ENCODE results near the gene GPR137. TPM values are rescaled to one million over a fixed set of nuclear protein-coding genes. Genes with fewer than 3 reads are reported as not detected.

GPR137 gene
- polyA plus RNA-seq, 3 donors from 2014 or later: 6.9 to 11.6 (median 7.4) TPM

DNA sequence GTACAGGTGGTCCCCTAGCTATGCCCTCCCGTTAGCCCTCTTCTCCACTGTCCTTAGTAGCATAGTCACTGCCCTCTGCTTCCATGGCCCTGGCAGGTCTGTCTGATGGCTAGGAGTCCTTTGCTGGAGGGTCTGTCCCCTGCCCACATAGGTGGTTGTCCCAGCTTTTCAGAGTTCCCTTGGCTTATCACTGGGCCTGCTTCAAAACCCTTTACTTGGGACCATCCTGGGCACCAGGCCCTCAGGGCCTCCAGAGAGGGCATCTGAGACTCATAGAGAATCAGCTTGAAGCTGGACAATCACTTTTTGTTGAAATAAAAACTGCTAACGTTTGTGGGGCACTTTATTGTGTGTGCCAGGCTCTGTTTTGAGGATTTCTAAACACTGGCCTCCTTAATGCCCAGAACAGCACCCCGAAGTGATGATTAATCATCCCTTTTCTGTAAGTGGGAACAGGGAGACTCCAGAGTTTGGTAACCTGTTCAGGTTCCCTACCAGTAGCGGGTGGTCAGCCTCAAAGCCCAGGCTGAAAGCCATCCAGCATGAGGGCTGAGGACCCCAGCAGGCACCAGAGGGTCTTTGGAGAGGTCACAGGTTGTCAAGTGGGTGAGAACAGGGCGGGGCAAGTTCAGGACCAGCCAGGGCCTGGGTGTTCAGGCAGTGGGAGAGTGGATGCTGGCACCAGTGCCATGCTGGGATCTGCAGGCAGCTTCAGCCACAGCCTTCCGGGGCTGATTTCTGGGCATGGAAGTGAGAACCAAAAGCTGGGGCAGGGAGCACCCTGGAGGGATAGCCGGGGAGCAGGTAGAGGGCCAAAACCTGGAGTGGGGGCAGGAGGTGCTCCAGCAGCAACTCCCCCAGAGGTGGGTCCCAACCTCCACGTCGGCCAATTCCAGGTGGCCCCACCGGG lies 5.0 kb downstream of the GPR137 start:
- no peaks in the 10 kb centered on the region for H3K9me3 Mint-ChIP-seq
- DNase-seq: no peak
- peaks cover 13% of the 10 kb centered on the region in 2 donors for H3K4me1 Mint-ChIP-seq
- H3K36me3 Mint-ChIP-seq: peaks cover 0 to 5% (median 0%) of the 10 kb centered on the region in 3 donors
- H3K27ac Mint-ChIP-seq: no peak overlapping the region
- H3K27me3 Mint-ChIP-seq (ENCODE audit: low read depth in 3 of 3): peaks cover 14 to 18% (median 14%) of the 10 kb centered on the region in 3 donors
- H3K4me3 Mint-ChIP-seq: peak overlapping the region; percentile 40 to 73 (median 64)

DNA sequence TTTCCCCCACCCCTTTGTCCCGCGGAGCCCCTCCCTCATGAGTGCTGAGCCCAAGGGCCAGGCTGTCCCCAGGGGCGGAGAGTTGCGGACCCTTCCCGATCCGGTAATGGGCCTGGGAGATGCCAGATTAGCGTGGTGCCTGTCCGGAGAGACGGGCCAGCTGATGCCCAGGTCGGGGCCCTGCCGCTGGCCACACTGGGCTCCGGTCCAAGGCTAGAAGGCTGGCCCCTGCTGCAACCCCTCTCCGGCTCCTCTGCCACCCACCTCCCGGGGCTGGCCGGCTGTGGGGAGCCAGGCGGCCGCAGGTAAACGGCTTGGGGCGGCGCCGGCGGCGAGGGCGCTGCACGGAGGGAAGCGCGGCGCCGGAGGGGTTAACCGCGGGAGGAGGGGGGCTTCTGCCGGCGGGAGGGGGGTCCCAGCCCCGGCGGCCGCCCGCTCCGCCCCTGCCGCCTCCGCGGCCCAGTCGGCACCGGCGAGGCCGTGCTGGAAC lies 5.7 kb downstream of the GPR137 start, which contains the start of gene KCNK4:
Gene KCNK4, plus strand, starts transcription at position 41 of the 490 bp plus-strand sequence. CDS start 1,717 bp downstream, outside the sequence.
- no peak for DNase-seq
- Mint-ChIP-seq H3K27ac (no peak within 1 kb of the TSS), H3K36me3 (peaks cover 0 to 5% (median 0%) of the 10 kb centered on the region in 3 donors), H3K27me3 (ENCODE audit: low read depth in 3 of 3) (peaks cover 15 to 18% (median 18%) of the 10 kb centered on the region in 3 donors), H3K4me3 (peak within 1 kb of the TSS; percentile 40 to 73 (median 64)), H3K9me3 (no peaks in the 10 kb centered on the region), H3K4me1 (peaks cover 12% of the 10 kb centered on the region in 2 donors)

DNA sequence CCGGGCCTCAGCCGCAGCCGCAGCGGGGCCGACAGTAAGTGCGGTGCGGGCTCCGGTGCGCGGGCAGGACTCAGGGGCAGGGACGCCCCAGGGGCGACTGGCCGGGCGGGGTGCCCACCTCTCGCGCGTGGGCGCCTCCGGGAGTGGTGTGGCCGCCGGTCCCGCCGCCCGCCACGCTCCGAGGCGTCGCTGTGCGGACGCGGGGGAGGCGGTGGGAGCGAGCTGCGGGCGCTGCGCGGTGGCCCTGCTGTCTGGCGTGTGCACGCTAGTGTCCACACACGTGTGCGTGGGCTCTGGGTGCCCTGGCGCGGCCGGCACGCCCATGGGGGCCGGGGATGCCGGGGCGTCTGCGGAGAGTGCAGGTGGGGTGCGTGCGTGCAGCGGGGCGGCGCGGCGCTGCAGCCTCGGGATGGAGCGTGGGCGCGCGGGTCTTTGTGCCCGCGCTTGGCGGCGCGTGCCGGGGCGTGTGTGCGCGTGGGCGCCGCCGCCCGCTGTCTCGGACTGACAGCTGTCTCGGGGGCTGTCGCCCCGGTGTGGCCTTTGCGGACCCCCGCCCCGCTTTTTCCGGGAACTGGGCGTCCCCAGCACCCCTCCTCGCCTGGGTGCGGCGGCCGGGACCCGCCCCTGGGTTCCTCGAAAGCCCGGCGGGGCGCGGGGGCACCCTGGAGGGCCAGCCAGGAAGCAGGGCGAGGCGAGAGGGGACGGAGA lies 6.3 kb downstream of the GPR137 start:
- H3K9me3 Mint-ChIP-seq: no peaks in the 10 kb centered on the region
- H3K36me3 Mint-ChIP-seq: peaks cover 0 to 5% (median 0%) of the 10 kb centered on the region in 3 donors
- H3K27ac Mint-ChIP-seq: no peak overlapping the region
- no peak for DNase-seq
- peaks cover 18 to 22% (median 18%) of the 10 kb centered on the region in 3 donors for H3K27me3 Mint-ChIP-seq (ENCODE audit: low read depth in 3 of 3)
- H3K4me3 Mint-ChIP-seq: no peak overlapping the region
- H3K4me1 Mint-ChIP-seq: peaks cover 6 to 7% of the 10 kb centered on the region in 2 donors

DNA sequence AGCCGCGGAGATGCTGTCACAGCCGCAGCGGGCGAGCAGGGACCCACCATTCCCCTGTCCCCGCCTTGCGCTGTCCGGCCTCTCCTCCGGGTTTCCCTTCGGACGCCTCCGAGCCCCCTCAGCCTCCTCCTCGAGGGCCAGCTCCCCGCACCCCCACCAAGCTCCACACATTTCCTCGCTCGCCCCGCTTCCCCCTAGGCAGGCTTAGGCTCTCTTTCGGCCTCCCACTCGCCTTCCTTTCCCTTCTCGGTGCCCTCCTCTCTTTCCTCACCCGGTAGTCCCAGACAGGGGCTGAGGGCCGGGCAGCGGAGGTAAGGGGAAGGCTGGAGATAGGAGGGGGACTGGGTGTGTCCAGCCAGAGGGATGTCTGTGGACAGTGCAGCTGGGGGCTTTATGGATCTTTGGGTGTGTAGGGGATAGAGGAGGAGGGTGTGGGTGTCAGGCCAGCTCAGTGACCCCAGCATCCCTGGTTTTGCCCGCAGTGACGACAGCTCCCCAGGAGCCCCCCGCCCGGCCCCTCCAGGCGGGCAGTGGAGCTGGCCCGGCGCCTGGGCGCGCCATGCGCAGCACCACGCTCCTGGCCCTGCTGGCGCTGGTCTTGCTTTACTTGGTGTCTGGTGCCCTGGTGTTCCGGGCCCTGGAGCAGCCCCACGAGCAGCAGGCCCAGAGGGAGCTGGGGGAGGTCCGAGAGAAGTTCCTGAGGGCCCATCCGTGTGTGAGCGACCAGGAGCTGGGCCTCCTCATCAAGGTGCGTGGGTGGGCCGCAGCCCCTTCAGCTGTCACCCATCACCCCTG lies 7.0 kb downstream of the GPR137 start:
- no peaks in the 10 kb centered on the region for H3K9me3 Mint-ChIP-seq
- peaks cover 5 to 7% of the 10 kb centered on the region in 2 donors for H3K4me1 Mint-ChIP-seq
- H3K36me3 Mint-ChIP-seq: peaks cover 0 to 5% (median 0%) of the 10 kb centered on the region in 3 donors
- peak overlapping the region in 4 of 5 donors; percentile 14 to 67 (median 52) for H3K4me3 Mint-ChIP-seq
- no peak for DNase-seq
- H3K27me3 Mint-ChIP-seq (ENCODE audit: low read depth in 3 of 3): peaks cover 21 to 26% (median 24%) of the 10 kb centered on the region in 3 donors
- no peak overlapping the region for H3K27ac Mint-ChIP-seq

DNA sequence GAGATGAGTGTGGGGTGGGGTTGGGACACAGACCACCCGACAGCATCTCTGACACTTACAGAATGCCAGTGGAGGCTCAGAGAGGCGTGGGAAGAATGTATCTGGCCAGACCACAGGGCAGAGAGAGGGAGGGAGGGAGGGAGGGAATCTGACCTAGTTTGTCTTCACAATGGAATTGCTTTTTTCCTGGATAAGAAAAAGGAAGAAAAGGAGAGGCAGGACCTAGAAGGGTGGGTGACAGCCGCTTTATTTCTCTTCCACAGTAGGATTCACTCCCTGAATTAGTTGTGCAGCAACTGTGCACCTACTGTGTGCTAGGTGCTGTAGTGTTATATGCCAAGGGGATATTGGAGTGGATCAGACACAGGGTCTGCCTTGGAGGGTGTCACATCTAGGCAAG lies 9.1 kb downstream of the GPR137 start:
- H3K27me3 Mint-ChIP-seq (ENCODE audit: low read depth in 3 of 3): peaks cover 26 to 36% (median 29%) of the 10 kb centered on the region in 3 donors

DNA sequence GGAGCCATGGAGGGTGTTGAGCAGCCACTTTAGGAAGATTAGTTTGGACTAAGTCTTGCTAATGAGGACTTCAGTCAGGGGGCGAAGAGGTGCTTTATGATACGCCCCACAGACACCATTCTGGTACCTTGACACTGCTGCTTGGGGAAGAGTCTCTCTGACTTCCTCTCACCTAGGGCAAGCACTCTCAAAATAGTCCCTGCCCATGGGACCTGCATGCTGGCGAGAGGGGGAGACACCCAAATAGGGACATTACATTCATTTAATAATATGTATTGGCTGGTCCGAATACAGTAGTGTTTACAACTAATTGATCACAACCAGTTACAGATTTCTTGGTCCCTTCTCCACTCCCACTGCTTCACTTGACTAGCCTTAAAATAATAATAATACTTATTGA lies 10.1 kb downstream of the GPR137 start:
- Mint-ChIP-seq H3K9me3 (no peaks in the 10 kb centered on the region), H3K4me3 (no peak overlapping the region), H3K27me3 (ENCODE audit: low read depth in 3 of 3) (peaks cover 27 to 45% (median 28%) of the 10 kb centered on the region in 3 donors), H3K4me1 (peaks cover 12 to 15% of the 10 kb centered on the region in 2 donors), H3K36me3 (no peaks in the 10 kb centered on the region), H3K27ac (no peak overlapping the region)
- DNase-seq: no peak

More for the DNA sequence above, 9.1 kb downstream of the GPR137 start:
- no peaks in the 10 kb centered on the region for H3K9me3 Mint-ChIP-seq
- no peak overlapping the region for H3K27ac Mint-ChIP-seq
- peaks cover 0 to 5% (median 0%) of the 10 kb centered on the region in 3 donors for H3K36me3 Mint-ChIP-seq
- peaks cover 8 to 9% of the 10 kb centered on the region in 2 donors for H3K4me1 Mint-ChIP-seq
- no peak overlapping the region for H3K4me3 Mint-ChIP-seq
- DNase-seq: no peak

DNA sequence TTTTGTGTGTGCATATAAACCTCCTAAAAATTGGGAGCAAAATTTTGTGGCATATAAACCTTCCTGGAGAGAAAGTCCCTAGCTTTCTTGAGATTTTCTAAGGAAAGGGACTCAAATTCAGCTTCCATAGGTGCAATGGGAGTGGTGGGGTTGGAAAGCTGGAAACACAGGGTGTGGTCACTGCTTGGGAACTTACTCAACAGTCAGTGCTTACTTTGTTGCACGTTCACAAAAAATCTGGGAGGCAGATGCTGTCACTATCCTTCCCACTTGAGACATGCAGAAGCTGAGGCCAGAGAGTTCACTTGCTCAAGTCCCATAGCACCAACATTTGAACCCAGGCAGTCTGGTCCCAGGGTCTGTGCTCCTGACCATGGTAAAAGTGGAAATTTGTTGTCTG lies 10.6 kb downstream of the GPR137 start:
- H3K36me3 Mint-ChIP-seq: no peaks in the 10 kb centered on the region
- H3K27ac Mint-ChIP-seq: no peak overlapping the region
- H3K9me3 Mint-ChIP-seq: no peaks in the 10 kb centered on the region
- peaks cover 15 to 18% of the 10 kb centered on the region in 2 donors for H3K4me1 Mint-ChIP-seq
- H3K4me3 Mint-ChIP-seq: no peak overlapping the region
- DNase-seq: no peak
- peaks cover 29 to 45% (median 32%) of the 10 kb centered on the region in 3 donors for H3K27me3 Mint-ChIP-seq (ENCODE audit: low read depth in 3 of 3)

DNA sequence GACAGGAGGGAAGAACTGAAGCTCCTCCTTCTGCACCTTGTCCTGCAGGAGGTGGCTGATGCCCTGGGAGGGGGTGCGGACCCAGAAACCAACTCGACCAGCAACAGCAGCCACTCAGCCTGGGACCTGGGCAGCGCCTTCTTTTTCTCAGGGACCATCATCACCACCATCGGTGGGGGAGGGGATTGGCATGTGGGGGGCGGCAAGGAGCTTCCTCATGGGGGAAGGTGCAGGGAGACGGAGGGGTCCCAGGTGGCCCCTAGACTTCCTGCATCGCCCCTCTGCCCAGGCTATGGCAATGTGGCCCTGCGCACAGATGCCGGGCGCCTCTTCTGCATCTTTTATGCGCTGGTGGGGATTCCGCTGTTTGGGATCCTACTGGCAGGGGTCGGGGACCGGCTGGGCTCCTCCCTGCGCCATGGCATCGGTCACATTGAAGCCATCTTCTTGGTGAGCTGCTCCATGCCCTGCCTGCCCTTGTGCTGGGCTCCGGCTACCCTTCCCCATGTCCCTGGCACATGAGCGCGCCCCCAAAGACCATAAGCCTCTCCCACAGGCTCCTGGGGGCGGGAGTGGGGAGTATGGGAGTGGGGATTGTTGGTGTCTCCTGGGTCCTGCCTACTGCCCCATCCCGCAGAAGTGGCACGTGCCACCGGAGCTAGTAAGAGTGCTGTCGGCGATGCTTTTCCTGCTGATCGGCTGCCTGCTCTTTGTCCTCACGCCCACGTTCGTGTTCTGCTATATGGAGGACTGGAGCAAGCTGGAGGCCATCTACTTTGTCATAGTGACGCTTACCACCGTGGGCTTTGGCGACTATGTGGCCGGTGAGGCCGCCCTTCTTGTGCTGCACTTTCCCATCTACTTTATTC lies 11.4 kb downstream of the GPR137 start:
- H3K4me3 Mint-ChIP-seq: no peak overlapping the region
- peaks cover 29 to 47% (median 40%) of the 10 kb centered on the region in 3 donors for H3K27me3 Mint-ChIP-seq (ENCODE audit: low read depth in 3 of 3)
- no peaks in the 10 kb centered on the region for H3K36me3 Mint-ChIP-seq
- no peak overlapping the region for H3K27ac Mint-ChIP-seq
- DNase-seq: no peak
- no peaks in the 10 kb centered on the region for H3K9me3 Mint-ChIP-seq
- peaks cover 16 to 18% of the 10 kb centered on the region in 2 donors for H3K4me1 Mint-ChIP-seq

DNA sequence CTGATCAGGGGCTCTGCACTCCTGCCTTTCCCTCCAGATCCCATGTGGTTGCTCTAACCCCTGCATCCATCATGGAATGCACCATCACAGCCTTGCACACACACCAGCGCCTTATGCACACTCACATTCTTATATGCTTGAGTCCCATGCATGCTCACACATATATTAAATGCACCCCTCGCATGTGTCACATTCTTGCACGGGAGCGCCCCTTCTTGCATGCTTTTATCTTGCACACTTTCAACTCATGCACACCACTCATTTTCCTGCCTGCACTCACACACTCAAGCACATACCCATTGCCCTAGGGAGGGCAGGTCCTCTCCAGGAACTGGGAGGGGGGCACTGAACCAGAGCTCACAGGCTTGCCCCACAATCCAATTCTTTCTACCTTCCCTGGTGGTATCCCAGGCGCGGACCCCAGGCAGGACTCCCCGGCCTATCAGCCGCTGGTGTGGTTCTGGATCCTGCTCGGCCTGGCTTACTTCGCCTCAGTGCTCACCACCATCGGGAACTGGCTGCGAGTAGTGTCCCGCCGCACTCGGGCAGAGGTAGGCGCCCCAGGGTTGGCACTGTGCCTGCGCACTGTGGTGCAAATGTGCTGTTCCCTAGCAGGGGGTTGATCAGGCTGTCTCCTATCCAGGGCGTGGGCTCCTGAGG lies 12.2 kb downstream of the GPR137 start:
- H3K27ac Mint-ChIP-seq: peak overlapping the region in 1 of 6 donors; percentile 35
- no peaks in the 10 kb centered on the region for H3K36me3 Mint-ChIP-seq
- H3K27me3 Mint-ChIP-seq (ENCODE audit: low read depth in 3 of 3): peaks cover 29 to 45% (median 40%) of the 10 kb centered on the region in 3 donors
- no peaks in the 10 kb centered on the region for H3K9me3 Mint-ChIP-seq
- peaks cover 14 to 18% of the 10 kb centered on the region in 2 donors for H3K4me1 Mint-ChIP-seq
- no peak for DNase-seq
- H3K4me3 Mint-ChIP-seq: peak overlapping the region in 1 of 5 donors; percentile 21

DNA sequence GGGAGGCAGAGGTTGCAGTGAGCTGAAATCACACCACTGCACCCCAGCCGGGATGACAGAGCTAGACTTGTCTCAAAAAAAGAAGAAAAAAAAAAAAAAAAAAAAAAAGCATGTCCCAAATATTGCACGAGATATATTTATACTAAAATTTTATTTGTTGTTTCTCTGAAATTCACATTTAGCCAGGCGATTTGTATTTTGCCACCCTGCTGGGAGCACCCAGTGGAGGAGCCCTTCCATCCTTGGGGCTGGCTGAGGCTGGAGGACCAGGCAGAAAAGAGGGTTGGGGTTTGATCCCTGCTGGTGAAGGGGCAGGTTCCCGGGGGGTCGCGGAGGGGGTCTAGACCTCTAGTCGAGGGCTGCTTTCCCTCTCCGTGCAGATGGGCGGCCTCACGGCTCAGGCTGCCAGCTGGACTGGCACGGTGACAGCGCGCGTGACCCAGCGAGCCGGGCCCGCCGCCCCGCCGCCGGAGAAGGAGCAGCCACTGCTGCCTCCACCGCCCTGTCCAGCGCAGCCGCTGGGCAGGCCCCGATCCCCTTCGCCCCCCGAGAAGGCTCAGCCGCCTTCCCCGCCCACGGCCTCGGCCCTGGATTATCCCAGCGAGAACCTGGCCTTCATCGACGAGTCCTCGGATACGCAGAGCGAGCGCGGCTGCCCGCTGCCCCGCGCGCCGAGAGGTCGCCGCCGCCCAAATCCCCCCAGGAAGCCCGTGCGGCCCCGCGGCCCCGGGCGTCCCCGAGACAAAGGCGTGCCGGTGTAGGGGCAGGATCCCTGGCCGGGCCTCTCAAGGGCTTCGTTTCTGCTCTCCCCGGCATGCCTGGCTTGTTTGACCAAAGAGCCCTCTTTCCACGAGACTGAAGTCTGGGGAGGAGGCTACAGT lies 13.6 kb downstream of the GPR137 start:
- peaks cover 30 to 44% (median 36%) of the 10 kb centered on the region in 3 donors for H3K27me3 Mint-ChIP-seq (ENCODE audit: low read depth in 3 of 3)
- no peaks in the 10 kb centered on the region for H3K9me3 Mint-ChIP-seq
- DNase-seq: peak in 1 of 3 donors; percentile 6
- H3K27ac Mint-ChIP-seq: peak overlapping the region in 4 of 6 donors; percentile 35 to 83 (median 48)
- peak overlapping the region in 4 of 5 donors; percentile 3 to 29 (median 22) for H3K4me3 Mint-ChIP-seq
- peaks cover 20 to 21% of the 10 kb centered on the region in 2 donors for H3K4me1 Mint-ChIP-seq
- no peaks in the 10 kb centered on the region for H3K36me3 Mint-ChIP-seq
